Activated CD4-positive, alpha-beta T cell treated with anti-CD3 and anti-CD28 coated beads for 4 hours (primary cell): ENCODE measurements around the gene CYSTM1.

Source experiments
- DNase-seq, 2 donors: peaks; one replicate each; pipeline ENCODE4 v3.0.0-alpha.2; 2020

The CYSTM1 gene

DNA sequence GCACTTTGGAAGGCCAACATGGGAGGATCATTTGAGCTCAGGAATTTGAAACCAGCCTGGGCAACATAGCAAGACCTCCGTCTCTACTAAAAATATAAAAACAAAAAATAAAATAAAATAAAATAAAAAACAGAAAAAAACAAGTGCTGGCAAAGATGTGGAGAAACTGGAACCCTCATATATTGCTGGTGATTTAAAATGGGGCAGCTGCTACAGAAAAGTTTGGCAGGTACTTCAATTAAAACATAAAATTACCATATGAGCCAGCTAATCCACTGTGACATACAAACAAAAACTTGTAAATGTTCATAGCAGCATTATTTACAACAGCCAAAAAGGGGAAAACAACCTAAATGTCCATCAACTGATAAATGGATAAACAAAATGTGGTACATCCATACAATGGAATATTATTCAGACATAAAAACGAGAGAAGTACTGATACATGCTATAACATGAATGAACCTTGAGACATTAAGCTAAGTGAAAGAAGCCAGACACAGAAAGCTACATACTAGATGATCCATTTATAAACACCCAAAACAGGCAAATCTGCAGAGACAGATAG, 85.2 kb downstream of the CYSTM1 start:
- no peak for DNase-seq

DNA sequence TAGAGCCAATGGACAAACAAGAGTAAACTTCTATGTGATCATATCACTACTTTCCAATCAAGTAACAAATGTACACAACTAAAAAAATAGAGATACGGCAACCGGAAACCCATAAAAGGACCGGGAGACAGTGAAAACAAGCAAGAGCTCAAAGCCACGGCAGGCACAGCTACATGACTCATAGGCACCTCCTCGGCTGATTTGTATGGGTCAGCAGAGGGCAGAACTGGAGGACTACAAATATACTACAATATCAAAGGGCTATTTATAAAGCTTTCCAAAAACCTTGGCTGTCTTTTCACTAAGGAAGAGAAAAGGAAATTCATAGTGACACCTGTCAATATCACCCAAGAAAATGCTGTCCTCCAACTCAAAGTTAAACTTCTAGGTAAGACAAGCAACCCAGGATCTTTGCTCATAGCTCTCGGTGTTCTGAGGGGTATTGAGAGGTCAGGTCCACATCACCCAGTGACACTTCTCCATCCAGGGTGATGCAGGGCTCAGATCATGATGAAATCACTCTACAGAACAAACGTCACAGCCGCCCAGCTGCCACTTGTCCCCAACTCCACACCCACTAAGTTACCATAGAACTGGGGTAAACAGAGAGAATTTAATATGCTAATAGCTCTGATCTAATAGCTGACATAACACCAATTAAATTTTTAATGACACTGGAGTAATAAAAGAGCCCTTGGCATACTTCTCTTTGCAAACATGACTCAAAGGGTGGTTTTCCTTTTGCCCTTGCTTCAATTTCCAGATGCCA, 86.6 kb downstream of the CYSTM1 start:
- peak; percentile 23 to 27 for DNase-seq

DNA sequence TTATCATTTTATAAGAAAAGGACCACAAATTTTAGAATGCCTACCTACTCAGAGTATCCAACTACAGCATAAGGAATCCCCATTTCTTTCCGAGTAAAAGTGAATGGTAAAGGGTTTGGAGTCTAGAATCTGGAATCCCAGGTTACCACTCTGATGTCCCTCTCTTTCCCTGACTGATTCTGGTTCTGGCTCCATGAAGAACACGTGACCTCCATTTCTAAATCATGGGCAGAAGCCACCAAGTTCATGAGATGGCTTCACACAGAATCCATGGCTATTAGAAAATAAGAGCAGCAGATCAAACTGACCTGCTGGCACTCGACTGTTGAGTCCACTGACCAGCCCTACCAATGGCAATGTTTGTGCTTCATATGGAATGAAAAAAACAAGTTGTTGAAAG, 87.2 kb downstream of the CYSTM1 start:
- no peak for DNase-seq

DNA sequence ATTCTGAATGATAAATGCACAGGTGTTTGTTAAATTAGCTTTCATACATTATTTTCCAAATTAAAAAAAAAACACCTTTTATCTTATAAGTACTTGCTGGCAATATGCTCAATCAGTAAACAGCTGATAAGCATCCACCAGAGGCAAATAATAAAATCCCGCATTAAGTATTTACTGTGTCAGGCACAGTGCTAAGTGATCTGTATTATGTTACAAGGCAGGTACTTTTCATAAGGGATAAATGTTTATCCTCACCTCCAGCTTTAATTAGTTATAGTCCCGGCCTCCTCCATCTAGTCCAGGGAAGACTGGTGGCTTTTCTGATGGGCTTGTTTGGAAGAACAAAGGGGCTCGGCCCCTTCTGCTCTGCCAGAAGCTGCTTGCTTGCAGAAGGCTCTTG, 87.9 kb downstream of the CYSTM1 start:
- DNase-seq, result no peak

DNA sequence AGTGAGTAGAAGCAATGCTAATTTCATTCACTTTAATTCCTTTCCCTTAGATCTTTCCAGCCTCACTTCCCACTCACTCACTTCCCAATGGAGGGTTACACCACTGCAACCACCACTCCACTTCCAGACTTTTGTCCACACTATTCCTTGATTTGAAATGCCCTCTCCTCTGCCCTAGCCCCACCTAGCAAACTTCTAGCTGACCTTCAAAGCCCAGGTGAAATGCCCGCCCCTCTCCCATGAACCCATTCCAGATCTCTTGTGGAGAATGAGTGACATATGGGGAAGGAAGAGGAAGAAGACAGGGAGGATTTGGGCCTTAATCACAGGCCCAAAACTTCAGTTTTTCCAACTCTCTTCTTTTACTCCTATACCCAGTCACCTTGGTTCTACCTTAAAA, 90.9 kb downstream of the CYSTM1 start:
- no peak for DNase-seq

DNA sequence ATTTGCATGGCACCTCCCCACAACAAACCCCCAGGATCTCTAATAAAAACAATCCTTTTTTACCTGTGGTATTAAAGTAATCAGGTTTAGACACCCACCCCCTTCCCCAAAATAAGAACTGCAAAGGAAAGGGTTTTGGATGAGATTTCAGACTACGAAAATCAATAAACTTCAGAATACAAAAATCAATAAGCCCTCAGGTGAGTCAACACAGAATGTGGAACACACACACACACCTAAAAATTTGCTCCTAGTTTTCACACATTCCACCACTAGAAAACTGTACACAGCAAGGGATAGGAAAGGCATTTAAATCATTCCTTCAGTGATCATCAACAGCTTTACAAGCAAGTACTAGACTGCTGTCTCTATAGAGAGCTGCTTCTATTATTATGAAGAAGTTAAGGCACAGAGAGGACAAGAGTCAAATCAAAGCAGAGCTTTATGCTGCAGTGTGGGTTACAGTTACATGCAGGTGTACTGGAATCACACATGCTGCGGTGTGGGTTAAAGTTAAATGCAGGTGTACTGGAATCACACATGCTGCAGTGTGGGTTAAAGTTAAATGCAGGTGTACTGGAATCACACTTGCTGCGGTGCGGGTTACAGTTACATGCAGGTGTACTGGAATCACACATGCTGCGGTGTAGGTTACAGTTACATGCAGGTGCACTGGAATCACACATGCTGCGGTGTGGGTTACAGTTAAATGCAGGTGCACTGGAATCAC, 91.6 kb downstream of the CYSTM1 start:
- no peak for DNase-seq

DNA sequence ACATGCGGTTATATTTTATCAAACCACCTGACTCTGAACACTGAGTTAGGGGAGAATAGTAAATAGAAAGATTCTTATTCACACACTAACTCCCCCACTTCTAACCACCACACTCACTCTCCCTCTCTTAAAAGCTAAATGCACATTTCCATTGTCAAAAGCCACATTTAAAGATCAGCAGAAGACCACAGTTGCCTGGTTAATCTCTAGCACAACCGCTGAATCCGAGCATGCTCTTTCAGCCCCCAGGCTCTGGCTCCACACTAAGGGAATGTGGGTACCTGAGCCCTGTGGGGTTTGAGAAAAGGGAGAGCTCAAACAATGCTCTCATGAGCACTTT, 92.2 kb downstream of the CYSTM1 start:
- no peak for DNase-seq

DNA sequence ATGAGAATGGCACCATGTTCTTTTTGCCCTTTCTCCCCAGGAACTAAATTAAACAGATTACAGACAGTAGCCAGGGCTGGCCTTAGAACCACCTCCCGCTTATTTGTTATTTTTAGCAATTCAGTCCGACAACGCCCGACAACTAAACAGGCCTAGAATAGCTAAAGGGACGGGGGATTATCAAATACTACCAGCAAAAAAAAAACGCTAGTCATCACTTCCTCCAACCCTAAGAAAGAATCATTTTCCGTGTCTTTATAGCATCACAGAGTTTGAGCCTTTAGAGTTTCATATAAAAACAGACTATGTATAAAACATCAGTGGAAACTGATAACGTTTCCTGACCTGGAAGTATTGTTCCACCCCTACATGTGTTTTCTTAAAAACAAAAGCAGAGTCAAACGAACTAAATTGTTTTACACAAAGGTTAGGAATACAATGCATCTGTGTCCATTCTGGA, 92.6 kb downstream of the CYSTM1 start:
- no peak for DNase-seq

DNA sequence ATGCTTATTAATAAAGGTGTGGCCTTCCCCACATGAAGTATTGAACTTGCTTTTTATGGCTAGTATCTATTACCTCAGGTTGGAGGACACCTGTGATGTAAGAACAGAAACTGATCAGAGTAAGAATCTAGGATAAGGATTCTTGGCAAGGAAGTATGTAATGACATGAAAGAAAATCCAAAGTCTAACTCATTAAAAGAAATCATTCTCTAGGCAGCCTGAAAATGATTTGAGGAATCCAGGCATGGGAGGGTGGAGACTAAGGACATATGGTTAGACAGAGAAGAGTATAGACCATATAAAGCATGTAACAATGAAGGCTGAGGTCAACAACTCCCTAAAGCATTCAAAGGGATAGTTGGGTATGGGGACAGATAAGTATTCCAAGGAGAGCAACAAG, 95.0 kb downstream of the CYSTM1 start:
- no peak for DNase-seq

DNA sequence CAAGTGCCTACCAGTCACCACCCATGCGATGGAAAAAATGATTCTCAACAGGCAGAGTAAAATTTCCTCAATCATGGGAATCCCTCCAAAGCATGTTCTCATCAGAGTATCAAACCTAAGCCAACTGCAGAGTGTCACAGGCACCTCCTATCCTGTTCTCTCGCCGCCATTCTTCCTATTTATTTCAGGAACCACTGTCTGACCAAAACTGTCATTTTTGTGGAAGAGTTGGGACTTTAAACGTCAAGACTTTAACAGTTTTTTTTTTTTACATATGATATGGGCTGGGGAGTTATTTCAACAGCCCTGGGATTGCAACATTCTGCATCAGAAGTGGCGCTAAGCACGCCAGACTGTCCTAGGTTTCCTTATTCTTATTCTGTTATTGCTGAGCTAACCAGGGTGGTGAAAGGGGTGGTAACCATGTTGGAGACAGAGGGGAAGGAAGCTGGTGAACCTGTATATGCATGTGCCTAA, 98.5 kb downstream of the CYSTM1 start:
- DNase-seq, result no peak

DNA sequence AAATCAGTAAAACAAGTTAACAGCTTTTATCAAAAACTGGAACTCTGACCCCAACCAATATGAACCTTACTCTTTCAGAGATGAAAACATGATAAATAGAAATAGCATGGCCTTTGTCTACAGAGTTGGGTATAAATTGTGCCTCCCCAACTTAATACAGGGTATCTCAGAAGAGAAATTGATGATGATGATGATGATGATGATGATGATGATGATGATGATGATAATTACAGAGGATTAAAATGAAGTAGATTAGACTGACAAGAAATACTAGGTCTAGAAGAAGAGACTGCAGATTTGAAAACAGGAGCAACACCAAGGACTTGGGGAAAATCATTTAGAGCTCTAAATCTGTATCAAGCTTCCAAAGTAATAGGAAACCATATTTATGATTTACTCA, 100.8 kb downstream of the CYSTM1 start:
- DNase-seq, result no peak

DNA sequence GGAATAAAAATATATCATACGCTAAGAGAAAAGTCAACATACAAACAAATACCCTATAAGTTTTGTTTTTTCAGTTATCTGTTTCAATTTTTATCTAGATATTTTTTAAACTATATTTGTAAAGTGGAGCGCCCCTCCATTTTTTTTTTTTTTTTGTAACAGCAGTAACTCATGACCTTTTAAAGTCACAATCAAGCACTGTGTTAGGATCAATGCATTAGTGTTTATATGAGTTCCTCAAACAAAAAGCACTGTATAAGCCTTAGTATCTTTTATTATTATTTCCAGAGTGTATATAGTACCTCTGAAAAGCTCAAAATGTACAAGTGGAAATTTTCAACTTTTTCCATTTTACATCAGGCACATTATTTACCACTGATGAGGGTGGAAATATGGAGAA, 107.3 kb downstream of the CYSTM1 start:
- no peak for DNase-seq

DNA sequence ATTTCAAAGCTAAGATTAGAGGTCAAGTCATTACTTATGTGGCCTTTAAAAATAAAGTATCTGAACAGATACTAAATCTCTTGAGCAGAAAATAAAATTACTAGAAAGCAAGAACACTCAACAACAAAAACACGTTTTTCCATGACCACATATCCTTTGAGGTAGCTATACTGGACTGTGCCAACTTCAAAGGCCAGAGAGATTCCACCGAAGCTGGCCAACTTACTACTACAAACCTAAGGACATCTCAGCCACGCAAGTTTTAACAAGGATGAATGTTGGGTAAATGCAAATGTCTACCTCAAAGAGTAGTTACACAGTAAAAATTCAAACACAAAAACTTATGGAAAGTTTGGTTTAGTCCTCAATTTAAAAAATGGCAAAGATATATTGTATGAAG, 109.0 kb downstream of the CYSTM1 start:
- no peak for DNase-seq

DNA sequence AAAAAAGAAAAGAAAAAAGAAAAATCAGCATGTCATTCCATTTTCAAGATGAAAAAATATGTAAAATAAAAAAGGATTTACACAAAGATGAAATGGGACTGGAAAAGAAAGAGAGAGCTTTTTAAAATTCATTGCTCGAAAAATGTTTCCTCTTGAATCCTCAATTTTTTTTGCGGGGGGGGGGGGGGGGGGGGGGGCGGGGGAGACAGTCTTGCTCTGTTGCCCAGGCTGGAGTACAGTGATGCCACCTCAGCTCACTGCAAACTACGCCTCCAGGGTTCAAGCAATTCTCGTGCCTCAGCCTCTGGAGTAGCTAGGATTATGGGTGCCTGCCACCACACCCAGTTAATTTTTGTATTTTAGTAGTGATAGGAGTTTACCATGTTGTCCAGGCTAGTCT, 111.4 kb downstream of the CYSTM1 start:
- DNase-seq, result no peak

DNA sequence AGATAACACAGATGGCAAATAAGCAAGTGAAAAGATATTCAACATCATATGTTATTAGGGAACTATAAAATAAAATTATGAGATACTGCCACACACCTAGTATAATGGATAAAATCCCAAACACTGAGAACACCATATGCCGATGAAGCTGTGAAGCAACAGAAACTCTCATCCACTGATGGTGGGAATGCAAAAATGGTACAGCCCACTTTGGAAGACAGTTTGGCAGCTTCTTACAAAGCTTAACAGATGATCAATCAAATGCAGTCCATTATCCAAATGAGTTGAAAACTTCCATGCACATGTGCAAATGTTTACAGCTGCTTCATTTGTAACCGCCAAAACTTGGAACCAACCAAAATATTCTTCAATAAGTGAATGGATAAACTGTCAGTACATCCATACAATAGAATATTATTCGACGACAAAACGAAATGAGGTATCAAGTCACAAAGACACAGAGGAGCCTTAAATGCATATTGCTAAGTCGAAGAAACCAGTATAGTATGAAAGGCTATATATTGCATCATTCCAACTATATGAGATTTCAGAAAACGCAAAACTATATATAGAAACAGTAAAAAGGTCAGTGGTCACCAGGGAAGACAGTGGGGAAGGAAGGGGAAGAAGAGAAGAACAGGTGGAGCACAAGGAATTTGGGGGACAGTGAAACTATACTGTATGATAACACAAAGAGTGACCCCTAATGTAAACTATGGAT, 113.0 kb downstream of the CYSTM1 start:
- DNase-seq, result no peak

DNA sequence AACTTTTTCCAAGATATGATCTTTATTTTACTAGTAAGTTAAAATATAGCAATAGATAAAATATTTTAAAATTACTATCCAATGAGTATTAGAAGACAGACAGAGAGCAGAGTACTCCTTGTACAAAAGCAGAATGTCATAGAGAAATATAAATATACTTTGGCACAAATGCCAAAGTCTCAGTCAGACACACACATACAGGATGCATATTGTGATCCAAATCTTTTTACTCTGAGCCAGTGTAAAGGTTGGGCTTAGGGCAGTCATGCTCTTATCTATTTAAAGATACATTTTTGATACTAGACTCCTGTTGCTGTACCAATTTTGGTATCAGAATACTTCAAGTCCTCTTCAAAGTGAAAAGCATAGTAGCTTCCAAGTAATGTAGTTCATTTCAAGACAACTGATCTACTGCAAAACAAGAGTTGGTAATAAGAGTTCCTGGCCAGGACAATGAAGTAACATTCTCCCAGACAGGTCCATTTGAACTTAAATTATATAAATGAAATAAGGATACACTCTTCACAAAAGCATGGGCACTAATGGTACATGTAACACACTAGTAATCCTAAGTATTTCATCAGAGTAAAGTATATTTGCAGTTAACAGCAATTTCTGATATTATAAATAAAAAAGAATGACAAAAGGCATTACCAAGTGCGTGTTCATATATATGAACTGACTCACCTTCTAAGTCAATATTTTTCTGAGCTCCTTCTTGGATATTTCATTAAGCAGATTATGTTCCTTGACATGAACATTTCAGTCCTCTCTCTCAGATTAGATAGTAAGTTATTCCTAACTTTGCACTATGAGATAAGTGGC, 117.4 kb downstream of the CYSTM1 start:
- DNase-seq, result no peak
